Astrocyte of the spinal cord (primary cell): ENCODE results near the gene CFAP299.
"Not testable (repeated sequence)": the region's sequence is repeated elsewhere in the genome, so short reads cannot be mapped to it uniquely, and the experiment has no call there.

Experiments used
- DNase-seq: peaks from one replicate; pipeline ENCODE4 v3.0.0; 2011; ENCODE audit warnings: low read depth, low spot score
- H3K4me3 ChIP-seq: 2 replicates; pipeline ENCODE4 v1.5.1; 2011; ENCODE audit warnings: low read depth, mild to moderate bottlenecking, low read length, moderate library complexity
- CTCF ChIP-seq: IDR thresholded peaks from 2 replicates; pipeline ENCODE4 v1.5.1; 2012; ENCODE audit warnings: low read depth, mild to moderate bottlenecking, low read length, inconsistent platforms
- in situ Hi-C: cut with HindIII; loops from 2 replicates; pipeline ENCODE4 v1.10.0; 2017; ENCODE audit warnings: low sequenced_read_pairs

CFAP299 gene

GRCh38 chr4:80731436-80731835 is 395.9 kb downstream of the CFAP299 start:
- TF ChIP-seq CTCF = no peak
- in situ Hi-C loops = no loop called here
- no peak for DNase-seq
- H3K4me3 ChIP-seq = no peak overlapping the region

- in situ Hi-C loops = no loop called here
- no peak overlapping the region for H3K4me3 ChIP-seq
- peak; percentile 62 for DNase-seq
- TF ChIP-seq CTCF = no peak
These were observed 396.5 kb downstream of the CFAP299 start for GRCh38 chr4:80732010-80732409.

- DNase-seq = no peak
- in situ Hi-C loops = no loop called here
- H3K4me3 ChIP-seq = no peak overlapping the region
- no peak for TF ChIP-seq CTCF
These were observed 404.8 kb downstream of the CFAP299 start for GRCh38 chr4:80740375-80740774.

- DNase-seq, H3K4me3 ChIP-seq, in situ Hi-C loops: not testable (repeated sequence)
These were observed 414.0 kb downstream of the CFAP299 start for GRCh38 chr4:80749558-80749957.

GRCh38 chr4:80751200-80751599 is 415.7 kb downstream of the CFAP299 start:
- no peak for DNase-seq
- no peak for TF ChIP-seq CTCF
- in situ Hi-C loops = no loop called here

GRCh38 chr4:80767944-80768343 is 432.4 kb downstream of the CFAP299 start:
- TF ChIP-seq CTCF = no peak
- peak; percentile 30 for DNase-seq
- no peak overlapping the region for H3K4me3 ChIP-seq
- in situ Hi-C loops = no loop called here

More at GRCh38 chr4:80751200-80751599, 415.7 kb downstream of the CFAP299 start:
- no peak overlapping the region for H3K4me3 ChIP-seq

GRCh38 chr4:80776168-80776567 is 440.6 kb downstream of the CFAP299 start:
- DNase-seq = no peak
- in situ Hi-C loops = no loop called here
- no peak overlapping the region for H3K4me3 ChIP-seq
- TF ChIP-seq CTCF = no peak
